AG04450 (cell line): ENCODE measurements around the gene NUTM2D. TPM values are rescaled to one million over a fixed set of nuclear protein-coding genes. Genes with fewer than 3 reads are reported as not detected.
"Not testable (repeated sequence)": the region's sequence is repeated elsewhere in the genome, so short reads cannot be mapped to it uniquely, and the experiment has no call there.

Experiments used
- CTCF ChIA-PET: fragments of 300-600, 350-600 bp; formaldehyde crosslinking; extraction: SDS; loops from one replicate; lab custom pipeline; 2022; ENCODE audit warnings: antibody characterized with exemption, inconsistent platforms; lab: Charles Lee
- POLR2A ChIA-PET: fragments of 350-600 bp; formaldehyde crosslinking; extraction: SDS; loops from one replicate; lab custom pipeline; 2021; ENCODE audit warnings: antibody characterized with exemption, inconsistent platforms; lab: Yijun Ruan, JAX
- DNase-seq: peaks from one replicate; pipeline ENCODE4 v3.0.0-alpha.2; 2011; ENCODE audit warnings: low read depth, low spot score
- H3K27ac ChIP-seq: one replicate; pipeline ENCODE4 v1.5.1; 2012; ENCODE audit warnings: low read depth, low read length, control low read depth
- H3K27me3 ChIP-seq: one replicate; pipeline ENCODE4 v1.6.0; 2012; ENCODE audit warnings: low read length; ENCODE audit not compliant: control insufficient read depth, insufficient read depth
- H3K4me3 ChIP-seq: 2 replicates; pipeline ENCODE4 v1.5.1; 2011; ENCODE audit warnings: mild to moderate bottlenecking, low read depth, low read length, control low read depth
- H3K9me3 ChIP-seq: 2 replicates; pipeline ENCODE4 v1.5.1; 2012; ENCODE audit warnings: low read length; ENCODE audit not compliant: control insufficient read depth, insufficient read depth
- polyA plus RNA-seq: library from polyadenylated mRNA; depleted of rRNA; stranded (reverse); fragments of >200 nt; gene quantifications from 2 replicates; pipeline ENCODE4 v1.2.3, GENCODE V29; 2011

NUTM2D gene
- polyA plus RNA-seq, 1 experiment = 0.78 TPM

DNA sequence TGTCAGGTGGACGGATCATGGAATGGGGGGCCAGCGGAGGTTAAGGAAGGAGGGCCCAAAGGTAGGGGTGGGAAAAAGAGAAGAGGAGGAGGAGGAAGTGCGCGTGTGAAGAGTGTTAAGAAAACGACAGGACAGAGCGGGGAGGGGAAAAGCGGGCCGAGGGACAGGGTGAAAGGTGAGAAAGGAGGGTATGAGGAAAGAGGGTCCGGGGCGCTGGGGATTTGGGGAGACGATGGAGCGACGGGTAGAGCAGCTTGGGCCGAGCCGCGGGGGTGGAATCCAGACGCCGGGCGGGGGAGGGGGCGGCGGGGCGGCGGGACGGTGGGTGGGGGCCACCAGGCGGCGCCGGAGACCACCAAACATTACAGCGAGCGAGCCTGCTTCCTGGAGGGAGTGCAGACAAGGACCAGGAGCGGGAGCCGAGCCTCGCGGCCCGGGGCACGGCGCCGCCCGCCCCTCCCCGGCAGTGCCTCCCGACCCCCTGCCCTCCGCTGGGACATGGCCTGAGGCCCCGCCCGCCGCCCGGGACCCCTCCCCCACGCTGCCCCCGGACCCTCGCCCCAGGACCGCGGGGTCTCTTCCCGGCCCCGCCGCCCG, 15.9 kb upstream of the NUTM2D start:
- CTCF ChIA-PET, POLR2A ChIA-PET, H3K27me3 ChIP-seq, H3K9me3 ChIP-seq, DNase-seq, H3K27ac ChIP-seq: not testable (repeated sequence)
- H3K4me3 ChIP-seq = peak overlapping the region; percentile 50

DNA sequence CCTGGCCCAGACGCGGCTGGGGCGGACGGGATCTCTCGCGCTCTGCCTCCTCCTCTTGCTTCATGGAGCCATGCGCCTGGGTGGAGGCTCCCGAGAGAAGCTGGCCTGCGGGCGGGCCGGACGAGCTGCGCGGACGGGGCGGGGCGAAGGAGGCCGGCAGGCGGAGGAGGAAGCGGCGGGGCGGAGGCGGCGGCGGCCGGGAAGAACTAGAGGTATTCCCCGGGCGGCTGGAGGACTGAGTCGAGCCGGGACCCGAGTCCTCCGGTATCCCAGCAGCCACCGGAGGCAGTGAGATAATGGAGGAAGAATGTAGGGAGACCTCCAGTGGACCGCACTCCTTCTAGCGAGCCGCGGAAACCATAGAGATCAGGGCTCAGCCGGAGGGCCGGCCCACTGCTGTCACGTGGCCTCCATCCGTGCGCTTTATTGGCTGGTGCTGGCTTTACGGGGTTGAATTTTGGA, 15.3 kb upstream of the NUTM2D start:
- Histone ChIP-seq H3K27ac (peak overlapping the region; percentile 47), H3K4me3 (peak overlapping the region; percentile 55)
- DNase-seq = peak; percentile 48
- CTCF ChIA-PET, POLR2A ChIA-PET, H3K27me3 ChIP-seq, H3K9me3 ChIP-seq: not testable (repeated sequence)

DNA sequence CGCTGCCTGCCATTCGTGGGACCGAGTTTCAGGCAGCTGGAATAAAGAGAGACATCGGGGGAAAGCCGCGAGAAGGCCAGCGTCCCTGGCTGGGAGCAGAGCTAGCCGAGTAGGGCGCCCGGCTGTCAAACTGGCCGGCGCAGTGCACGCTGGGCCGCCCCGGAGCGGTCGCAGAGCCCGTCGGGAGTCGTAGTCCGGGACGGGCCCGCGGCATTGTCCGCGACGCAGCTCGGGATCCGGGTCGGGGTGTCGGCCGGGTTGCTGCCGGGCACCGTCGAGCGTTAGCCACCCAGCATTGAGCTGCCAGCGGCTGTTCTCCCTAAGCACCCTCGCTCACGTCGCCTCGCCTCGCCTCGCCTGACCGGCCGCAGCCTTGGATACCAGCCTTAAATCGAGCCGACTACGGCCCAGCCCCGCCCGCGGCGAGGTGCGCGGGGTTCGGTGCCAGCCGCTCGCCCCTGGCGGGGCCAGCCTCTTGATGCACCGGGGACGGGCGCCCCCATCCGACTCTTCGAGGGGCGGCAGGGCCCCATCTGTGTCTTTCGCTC, 14.8 kb upstream of the NUTM2D start:
- H3K9me3 ChIP-seq, CTCF ChIA-PET, H3K27ac ChIP-seq, POLR2A ChIA-PET, DNase-seq, H3K27me3 ChIP-seq: not testable (repeated sequence)
- peak overlapping the region; percentile 37; the same call in 1 of the 2 replicates for H3K4me3 ChIP-seq

DNA sequence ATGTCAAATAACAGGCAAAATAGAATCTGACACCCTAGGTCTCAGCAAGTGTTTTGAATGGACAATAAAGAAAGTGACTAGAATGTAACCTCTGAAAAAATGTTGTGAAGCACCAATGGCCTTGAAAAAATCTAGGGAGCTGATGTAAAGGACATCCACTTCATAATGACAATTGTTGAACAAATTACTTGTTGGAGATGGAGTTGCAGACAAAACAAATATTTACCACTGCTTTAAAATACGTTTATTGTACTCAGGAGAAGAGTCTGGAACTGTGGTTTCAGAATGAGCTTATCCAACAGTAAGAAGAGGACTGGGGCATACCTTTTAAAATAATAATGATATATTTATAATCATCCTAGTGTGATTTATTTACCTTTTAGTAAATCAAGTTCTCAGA, 11.8 kb upstream of the NUTM2D start:
- DNase-seq, POLR2A ChIA-PET, CTCF ChIA-PET: not testable (repeated sequence)

DNA sequence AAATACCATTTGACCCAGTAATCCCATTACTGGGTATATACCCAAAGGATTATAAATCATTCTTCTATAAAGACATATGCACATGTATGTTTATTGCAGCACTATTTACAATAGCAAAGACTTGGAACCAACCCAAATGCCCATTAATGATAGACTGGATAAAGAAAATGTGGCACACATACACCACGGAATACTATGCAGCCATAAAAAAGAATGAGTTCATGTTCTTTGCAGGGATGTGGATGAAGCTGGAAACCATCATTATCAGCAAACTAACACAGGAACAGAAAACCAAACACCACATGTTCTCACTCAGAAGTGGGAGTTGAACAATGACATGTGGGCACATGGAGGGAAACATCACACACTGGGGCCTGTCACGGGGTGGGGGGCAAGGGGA, 7.4 kb upstream of the NUTM2D start:
- H3K27ac ChIP-seq, CTCF ChIA-PET: not testable (repeated sequence)

More for the DNA sequence above, 11.8 kb upstream of the NUTM2D start:
- H3K4me3 ChIP-seq, H3K9me3 ChIP-seq, H3K27ac ChIP-seq, H3K27me3 ChIP-seq: not testable (repeated sequence)

DNA sequence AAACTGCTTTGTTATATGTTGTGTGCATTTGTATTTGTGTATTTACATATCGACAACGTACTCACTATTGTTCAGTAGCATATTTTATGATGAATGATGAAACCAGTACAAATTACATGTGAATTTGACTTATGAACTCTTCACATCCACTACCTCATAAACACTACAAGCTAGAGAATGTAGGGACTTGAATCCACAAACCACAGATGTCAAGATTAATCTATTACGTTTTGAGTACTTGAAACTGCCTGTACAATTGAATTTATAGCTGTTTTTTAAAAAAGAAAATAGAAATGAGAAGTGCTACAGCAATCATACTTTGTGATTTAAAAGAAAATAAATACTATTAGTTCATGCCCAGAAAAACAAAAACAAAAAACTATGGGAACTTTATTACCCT, 4.7 kb upstream of the NUTM2D start:
- H3K27me3 ChIP-seq, H3K9me3 ChIP-seq, POLR2A ChIA-PET, H3K4me3 ChIP-seq, H3K27ac ChIP-seq, CTCF ChIA-PET, DNase-seq: not testable (repeated sequence)

More for the DNA sequence above, 7.4 kb upstream of the NUTM2D start:
- H3K9me3 ChIP-seq, H3K27me3 ChIP-seq, DNase-seq, H3K4me3 ChIP-seq, POLR2A ChIA-PET: not testable (repeated sequence)

DNA sequence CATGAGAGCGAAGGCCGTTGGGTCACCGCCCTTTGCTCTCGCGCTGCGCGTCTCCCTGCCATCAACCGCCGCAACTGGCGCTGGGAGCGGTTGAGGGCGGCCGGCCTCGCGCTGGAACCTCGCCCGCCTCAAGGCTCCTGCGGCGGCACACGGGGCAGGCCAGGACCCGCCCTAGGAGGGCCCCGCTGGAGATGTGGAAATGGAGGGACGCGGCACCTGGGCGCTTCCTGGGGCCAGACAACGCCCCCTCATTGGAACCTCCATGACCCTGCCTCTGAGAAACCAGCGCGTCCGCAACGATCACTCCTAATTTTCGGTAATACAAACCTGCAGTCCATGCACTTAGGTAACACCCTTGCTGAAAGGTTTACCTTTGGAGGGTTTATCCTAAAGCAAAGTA, 2.4 kb upstream of the NUTM2D start:
- POLR2A ChIA-PET, DNase-seq, CTCF ChIA-PET: not testable (repeated sequence)

DNA sequence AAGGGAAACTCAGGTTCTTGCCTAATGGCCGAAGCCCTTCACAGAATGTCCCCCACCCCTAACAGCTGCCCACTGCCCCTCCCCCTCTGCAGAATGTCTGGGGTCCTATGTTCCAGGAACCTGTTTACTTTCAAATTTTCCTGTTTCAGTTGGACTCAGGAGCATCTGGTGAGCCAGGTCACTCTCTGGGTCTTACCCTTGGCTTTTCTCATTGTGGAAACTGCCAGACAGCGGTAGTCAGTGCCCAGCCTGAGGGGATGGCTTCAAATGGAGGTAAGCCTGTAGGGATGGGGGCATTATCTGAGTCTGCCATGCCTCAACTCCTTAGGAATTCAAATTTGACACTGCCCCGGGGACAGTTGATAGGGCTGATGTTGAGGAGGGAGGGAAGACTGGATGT, 615 bp downstream of the NUTM2D start:
- H3K4me3 ChIP-seq, CTCF ChIA-PET: not testable (repeated sequence)

More for the DNA sequence above, 2.4 kb upstream of the NUTM2D start:
- H3K27ac ChIP-seq, H3K4me3 ChIP-seq, H3K9me3 ChIP-seq, H3K27me3 ChIP-seq: not testable (repeated sequence)

DNA sequence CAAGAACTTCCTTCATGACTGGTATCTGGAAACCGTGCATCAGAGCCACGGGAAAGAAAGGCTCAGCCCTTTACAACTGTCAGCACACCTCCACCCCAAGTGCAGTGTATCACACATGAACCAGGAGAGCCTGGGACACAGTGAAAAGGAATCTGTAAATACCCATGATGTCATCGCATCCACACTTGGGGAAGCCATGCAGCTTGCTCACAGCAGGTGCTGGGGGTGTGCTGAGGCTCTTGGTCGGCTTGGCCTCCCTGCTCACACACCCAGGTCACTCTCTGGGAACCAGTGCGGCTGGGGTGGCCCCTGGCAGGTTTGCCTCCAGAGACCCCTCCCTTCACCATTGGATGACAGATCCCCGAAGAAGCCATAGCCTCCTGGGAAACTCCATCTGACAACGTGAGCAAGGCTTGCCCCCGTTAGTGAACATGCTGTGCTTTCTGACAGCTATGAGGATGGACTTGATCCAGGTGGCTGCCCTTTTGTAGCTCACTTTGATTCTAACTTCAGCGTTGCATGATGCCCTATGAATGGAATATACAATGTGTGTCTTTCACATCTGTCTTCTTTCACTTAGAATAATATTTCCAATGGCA, 12.1 kb downstream of the NUTM2D start:
- H3K4me3 ChIP-seq, DNase-seq, H3K9me3 ChIP-seq, POLR2A ChIA-PET, H3K27ac ChIP-seq, H3K27me3 ChIP-seq, CTCF ChIA-PET: not testable (repeated sequence)

More for the DNA sequence above, 615 bp downstream of the NUTM2D start:
- H3K9me3 ChIP-seq, POLR2A ChIA-PET, H3K27me3 ChIP-seq, H3K27ac ChIP-seq, DNase-seq: not testable (repeated sequence)

DNA sequence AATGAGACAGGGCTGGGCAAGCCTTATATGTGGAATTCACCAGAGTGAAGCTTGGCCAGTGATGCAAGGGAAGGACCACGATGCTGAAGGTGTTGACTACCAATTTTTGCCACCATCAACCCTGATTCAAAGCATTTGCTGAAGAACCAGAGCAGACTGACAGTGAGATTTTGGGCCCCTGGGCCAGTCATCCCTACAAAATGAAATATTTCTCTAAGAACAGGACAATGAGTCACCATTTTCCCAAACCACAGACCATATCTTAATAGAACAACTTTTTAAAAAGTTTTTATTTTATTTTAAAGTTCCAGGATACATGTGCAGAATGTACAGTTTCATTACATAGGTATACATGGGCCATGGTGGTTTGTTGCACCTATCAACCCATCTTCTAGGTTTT, 16.5 kb downstream of the NUTM2D start:
- H3K27ac ChIP-seq, POLR2A ChIA-PET: not testable (repeated sequence)

DNA sequence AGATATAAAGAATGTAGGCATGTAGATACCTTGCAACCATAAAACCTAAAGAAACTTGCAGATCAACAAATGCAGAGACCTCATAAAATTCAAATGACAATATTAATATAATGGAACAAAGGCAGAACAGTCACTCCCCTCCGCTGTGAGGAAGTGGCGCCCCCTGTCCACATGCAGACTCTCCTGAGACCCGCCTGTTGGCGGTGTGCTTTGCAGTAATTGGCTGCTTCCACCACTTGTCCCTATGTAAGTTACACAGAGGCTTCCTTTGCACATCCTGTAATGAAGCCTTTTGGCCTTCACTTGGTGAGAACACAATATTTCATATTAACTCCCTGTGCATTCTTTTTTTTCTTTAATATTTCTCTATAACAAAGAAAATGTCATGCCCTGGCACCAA, 21.6 kb downstream of the NUTM2D start:
- CTCF ChIA-PET, POLR2A ChIA-PET, H3K9me3 ChIP-seq, H3K4me3 ChIP-seq, DNase-seq, H3K27ac ChIP-seq, H3K27me3 ChIP-seq: not testable (repeated sequence)

More for the DNA sequence above, 16.5 kb downstream of the NUTM2D start:
- H3K9me3 ChIP-seq, H3K27me3 ChIP-seq, DNase-seq, H3K4me3 ChIP-seq, CTCF ChIA-PET: not testable (repeated sequence)
